Ishikawa (cell line): ENCODE measurements around the gene PPP4R1.

Source experiments
- CEBPB ChIP-seq: IDR thresholded peaks from 2 replicates; pipeline ENCODE4 v1.6.1; 2012
- CREB1 ChIP-seq: IDR thresholded peaks from 2 replicates; pipeline ENCODE4 v1.6.1; 2012; ENCODE audit warnings: low read depth
- EGR1 ChIP-seq: IDR thresholded peaks from 2 replicates; pipeline ENCODE4 v1.6.1; 2012
- EP300 ChIP-seq: IDR thresholded peaks from 2 replicates; pipeline ENCODE4 v1.6.1; 2012; ENCODE audit warnings: borderline replicate concordance
- FOXM1 ChIP-seq: IDR thresholded peaks from 2 replicates; pipeline ENCODE4 v1.6.1; 2012; ENCODE audit warnings: low read depth, borderline replicate concordance
- MAX ChIP-seq: IDR thresholded peaks from 2 replicates; pipeline ENCODE4 v1.6.1; 2012
- NFIC ChIP-seq: IDR thresholded peaks from 2 replicates; pipeline ENCODE4 v1.6.1; 2012
- RAD21 ChIP-seq: IDR thresholded peaks from 2 replicates; pipeline ENCODE4 v1.6.1; 2012; ENCODE audit warnings: low read depth
- TAF1 ChIP-seq: IDR thresholded peaks from 2 replicates; pipeline ENCODE4 v1.6.1; 2012; ENCODE audit warnings: low read depth, mild to moderate bottlenecking
- TCF12 ChIP-seq: IDR thresholded peaks from 2 replicates; pipeline ENCODE4 v1.6.1; 2012; ENCODE audit warnings: low read depth
- TEAD4 ChIP-seq: IDR thresholded peaks from 2 replicates; pipeline ENCODE4 v1.6.1; 2012
- USF1 ChIP-seq: IDR thresholded peaks from 2 replicates; pipeline ENCODE4 v1.6.1; 2012
- YY1 ChIP-seq: IDR thresholded peaks from 2 replicates; pipeline ENCODE4 v1.6.1; 2012; ENCODE audit warnings: low read depth
- ZBTB7A ChIP-seq: IDR thresholded peaks from 2 replicates; pipeline ENCODE4 v1.6.1; 2012; ENCODE audit warnings: low read depth
- TF ChIP-seq, protein P1 (sequence below): IDR thresholded peaks from 2 replicates; pipeline ENCODE4 v1.6.1; 2012; ENCODE audit warnings: low read depth, mild to moderate bottlenecking

PPP4R1 gene

GRCh38 chr18:9535430-9535991, 78.8 kb downstream of the PPP4R1 start:
- no peak for TF ChIP-seq FOXM1
- no peak for TF ChIP-seq CEBPB
- no peak for TF ChIP-seq TAF1
- no peak for TF ChIP-seq NFIC
- TF ChIP-seq TCF12: no peak
- TF ChIP-seq MAX: no peak
- TF ChIP-seq USF1: peak; percentile 49

- TF ChIP-seq FOXM1: no peak
- no peak for TF ChIP-seq CREB1
- no peak for TF ChIP-seq EP300
- no peak for TF ChIP-seq USF1
- no peak for TF ChIP-seq CEBPB
- TF ChIP-seq NFIC: no peak
- no peak for TF ChIP-seq EGR1
- TF ChIP-seq RAD21: no peak
- TF ChIP-seq YY1: no peak
- TF ChIP-seq, protein P1, sequence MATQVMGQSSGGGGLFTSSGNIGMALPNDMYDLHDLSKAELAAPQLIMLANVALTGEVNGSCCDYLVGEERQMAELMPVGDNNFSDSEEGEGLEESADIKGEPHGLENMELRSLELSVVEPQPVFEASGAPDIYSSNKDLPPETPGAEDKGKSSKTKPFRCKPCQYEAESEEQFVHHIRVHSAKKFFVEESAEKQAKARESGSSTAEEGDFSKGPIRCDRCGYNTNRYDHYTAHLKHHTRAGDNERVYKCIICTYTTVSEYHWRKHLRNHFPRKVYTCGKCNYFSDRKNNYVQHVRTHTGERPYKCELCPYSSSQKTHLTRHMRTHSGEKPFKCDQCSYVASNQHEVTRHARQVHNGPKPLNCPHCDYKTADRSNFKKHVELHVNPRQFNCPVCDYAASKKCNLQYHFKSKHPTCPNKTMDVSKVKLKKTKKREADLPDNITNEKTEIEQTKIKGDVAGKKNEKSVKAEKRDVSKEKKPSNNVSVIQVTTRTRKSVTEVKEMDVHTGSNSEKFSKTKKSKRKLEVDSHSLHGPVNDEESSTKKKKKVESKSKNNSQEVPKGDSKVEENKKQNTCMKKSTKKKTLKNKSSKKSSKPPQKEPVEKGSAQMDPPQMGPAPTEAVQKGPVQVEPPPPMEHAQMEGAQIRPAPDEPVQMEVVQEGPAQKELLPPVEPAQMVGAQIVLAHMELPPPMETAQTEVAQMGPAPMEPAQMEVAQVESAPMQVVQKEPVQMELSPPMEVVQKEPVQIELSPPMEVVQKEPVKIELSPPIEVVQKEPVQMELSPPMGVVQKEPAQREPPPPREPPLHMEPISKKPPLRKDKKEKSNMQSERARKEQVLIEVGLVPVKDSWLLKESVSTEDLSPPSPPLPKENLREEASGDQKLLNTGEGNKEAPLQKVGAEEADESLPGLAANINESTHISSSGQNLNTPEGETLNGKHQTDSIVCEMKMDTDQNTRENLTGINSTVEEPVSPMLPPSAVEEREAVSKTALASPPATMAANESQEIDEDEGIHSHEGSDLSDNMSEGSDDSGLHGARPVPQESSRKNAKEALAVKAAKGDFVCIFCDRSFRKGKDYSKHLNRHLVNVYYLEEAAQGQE: no peak
- no peak for TF ChIP-seq TCF12
- TF ChIP-seq TEAD4: no peak
- no peak for TF ChIP-seq ZBTB7A
These were observed 79.5 kb downstream of the PPP4R1 start for GRCh38 chr18:9534844-9535243.

DNA sequence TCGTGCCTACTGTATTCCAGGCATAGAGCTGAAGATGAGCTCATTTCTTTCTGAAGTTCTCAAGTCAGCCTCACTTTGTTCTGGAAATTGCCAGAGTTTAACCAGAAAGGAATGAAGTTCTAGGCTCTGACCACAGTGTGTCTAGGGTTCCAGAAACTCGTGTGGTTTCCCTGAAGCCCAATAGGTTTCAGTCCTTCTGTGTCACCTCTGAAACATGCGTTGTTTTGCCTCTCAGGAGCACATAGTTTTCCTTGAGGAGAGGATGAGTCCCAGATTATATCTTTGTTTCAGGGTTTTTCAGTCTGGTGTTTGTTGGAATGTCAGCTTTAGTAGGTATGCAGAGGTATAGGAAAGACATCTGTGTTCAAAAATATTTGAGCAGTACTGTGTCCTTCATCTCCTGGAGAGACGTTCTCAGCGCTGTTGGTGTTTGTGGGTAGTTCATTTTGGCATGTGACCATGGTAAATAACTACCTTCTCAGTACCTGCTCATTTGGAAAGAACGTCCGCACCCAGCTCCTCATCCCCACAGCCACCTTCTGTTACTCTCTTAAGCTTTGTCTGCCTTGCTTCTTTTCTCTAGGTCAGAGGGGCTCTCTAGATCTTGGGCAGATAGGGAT, 82.5 kb downstream of the PPP4R1 start:
- no peak for TF ChIP-seq ZBTB7A
- TF ChIP-seq FOXM1: no peak
- no peak for TF ChIP-seq YY1
- TF ChIP-seq TEAD4: no peak
- TF ChIP-seq RAD21: no peak
- no peak for TF ChIP-seq EP300
- TF ChIP-seq MAX: no peak
- TF ChIP-seq USF1: no peak
- no peak for TF ChIP-seq CEBPB

DNA sequence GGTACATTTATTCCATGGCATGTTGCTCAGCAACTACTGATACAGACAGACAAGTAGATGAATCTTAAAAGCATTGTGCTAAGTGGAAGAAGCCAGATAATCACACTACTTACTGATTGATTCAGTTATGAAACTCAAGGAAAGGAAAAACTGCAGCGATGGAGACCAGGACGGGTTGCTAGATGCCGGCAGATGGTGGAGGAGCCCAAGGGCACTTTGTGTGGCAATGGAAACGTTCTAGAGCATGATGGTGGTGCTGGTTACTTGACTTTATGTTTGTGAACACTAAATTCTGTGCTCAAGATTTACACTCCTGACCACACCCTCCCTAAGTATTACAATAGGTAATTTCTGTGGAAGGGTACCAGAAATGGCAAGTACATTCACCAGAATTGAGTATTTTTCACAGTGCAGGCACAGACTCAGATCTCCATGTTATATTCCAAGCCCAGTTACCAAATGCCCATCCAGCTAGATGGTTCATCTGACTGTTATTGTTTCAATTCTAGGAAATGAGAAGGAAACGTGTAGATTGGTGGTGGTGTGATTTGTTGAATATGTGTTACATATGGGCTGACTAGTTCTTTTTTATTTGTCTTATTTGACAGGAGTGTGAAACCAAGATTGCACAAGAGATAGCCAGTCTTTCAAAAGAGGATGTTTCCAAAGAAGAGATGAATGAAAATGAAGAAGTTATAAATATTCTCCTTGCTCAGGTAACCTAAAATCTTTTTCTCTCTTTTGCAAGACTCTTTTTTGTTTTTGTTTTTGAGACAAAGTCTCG, 83.9 kb downstream of the PPP4R1 start:
- no peak for TF ChIP-seq RAD21
- no peak for TF ChIP-seq TCF12
- TF ChIP-seq EP300: no peak
- TF ChIP-seq MAX: no peak
- TF ChIP-seq EGR1: no peak
- TF ChIP-seq, protein P1: no peak
- TF ChIP-seq TEAD4: no peak
- no peak for TF ChIP-seq FOXM1
- TF ChIP-seq USF1: no peak
- TF ChIP-seq TAF1: no peak
- TF ChIP-seq NFIC: no peak
